ENCODE data around the gene BRAT1.

Gene BRAT1

GRCh38 chr7:2510130-2510776, 45.1 kb downstream of the BRAT1 start:
- no peak for DNase-seq (ENCODE audit: low spot score)

- no peak for DNase-seq (ENCODE audit: low spot score)
Observed at GRCh38 chr7:2509298-2509906, 45.9 kb downstream of the BRAT1 start.

DNA sequence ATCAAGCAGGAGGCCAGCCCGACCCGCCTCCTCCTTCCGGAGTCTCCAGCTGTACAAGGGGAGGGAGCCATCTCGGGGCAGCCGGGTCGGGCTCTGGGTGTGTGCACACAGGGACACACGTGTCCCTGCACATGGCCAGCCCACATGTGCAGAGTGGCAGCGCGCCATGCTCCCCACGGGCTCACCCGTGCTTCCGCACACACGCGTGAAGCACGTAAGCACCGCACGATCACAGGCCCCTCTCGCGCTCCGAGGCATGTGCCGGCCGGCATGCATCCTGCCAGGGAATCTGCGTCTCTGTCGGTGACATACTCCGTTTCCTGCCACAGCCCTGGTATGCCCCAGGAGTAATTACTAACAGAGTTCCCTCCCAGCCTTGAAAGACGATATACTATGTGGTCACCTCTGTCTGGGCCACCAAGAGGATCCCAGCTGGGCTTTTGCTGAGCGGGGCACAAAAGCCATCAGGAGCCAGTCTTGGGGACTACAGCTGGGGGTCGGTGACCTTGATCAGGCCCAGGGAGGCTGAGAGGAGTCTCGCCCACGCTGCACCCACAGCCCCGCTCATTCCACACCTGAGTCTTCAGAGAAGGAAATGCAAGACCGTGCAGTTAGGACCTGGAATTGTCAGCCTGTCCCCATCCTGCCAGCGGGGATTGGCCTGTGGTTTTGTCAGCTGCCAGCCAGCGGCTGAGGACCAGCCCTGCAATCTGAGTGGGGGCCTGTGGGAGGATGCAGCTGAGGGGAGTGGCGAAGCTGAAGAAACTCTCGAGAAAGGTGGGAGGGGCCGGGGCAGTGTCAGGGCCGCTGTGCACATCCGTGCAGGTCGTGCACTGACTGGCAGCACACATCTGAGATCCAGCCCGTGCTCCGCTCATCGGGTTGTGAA, 46.8 kb downstream of the BRAT1 start:
- DNase-seq (ENCODE audit: low spot score), result no peak

DNA sequence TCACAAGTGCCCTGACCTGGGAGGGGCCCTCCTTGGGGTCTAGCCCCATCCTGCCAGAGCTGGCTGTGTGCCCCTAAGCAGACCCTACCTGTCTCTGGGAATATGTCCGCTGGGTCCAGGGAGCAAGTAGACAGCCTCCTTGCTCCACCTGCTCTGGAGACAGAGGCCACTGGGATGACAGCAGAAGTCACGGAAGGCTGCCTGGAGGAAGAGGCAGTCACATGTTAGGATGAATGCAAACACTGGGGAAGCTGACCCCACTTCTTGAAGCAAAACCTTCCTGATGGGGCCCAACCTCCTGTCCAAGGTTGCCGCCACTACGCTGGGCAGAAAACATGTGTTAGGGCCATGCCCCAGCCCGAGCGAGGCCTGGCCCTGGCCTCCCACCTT, 47.4 kb downstream of the BRAT1 start:
- DNase-seq (ENCODE audit: low spot score), result no peak

DNA sequence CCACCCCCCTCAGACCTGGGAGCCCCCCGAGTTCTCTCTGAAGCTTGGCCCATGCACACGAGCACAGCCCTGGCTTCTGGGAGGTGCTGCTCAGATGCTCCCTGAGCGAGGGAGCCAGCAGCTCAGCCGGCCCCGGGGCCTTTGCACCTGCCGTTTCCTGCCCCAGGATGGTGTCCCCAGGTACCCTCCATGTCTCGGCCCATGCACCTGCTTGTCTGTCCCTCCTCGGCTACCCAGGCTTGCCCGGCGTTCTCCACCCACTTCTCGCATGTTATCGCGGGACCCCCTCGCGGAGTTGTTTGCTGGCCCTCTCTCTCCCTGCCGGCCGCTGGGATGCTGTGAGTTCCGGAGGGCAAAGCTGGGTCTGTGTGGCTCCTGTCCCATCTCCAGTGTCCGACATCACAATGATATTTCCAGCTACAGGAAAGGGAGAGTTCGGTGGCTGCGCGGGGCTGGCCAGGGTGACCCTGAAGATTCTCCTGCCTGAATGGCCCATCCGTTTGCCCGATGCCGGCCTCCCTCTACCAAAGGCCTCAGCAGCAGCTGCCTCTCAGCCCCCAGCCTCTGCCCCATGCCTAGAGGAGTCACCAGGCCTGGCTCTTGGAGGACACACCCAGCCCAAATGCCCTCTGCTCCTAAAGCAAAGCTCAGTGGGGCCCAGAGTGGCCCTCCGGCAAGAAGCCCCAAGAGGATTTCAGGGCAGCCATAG, 48.0 kb downstream of the BRAT1 start:
- DNase-seq (ENCODE audit: low spot score), result no peak

GRCh38 chr7:2505401-2505800, 49.9 kb downstream of the BRAT1 start:
- DNase-seq (ENCODE audit: low spot score), result no peak

DNA sequence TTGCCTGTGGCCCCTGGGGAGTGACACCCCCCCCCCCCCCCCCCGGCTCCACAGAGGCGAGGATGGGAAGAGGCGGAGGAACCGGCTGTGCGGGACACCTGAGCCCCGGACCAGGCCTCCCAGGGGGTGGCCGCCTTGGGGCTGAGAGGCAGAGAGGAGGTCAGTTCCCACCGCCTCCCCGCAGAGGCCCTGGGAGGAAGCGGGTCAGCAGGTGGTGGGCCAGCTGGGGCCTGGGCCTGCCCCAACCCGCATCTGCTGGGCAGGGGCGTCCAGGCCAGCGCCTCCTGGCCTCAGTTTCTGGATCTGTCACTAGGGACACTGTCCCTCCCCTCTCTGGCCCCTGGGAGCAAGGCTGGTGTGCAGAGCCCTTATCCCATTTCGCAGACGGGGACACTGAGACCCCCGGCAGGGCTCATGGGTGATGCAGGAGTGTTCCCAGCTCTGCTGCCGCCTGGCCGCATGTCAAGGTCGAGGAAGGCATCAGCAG, 50.4 kb downstream of the BRAT1 start:
- no peak for DNase-seq (ENCODE audit: low spot score)

DNA sequence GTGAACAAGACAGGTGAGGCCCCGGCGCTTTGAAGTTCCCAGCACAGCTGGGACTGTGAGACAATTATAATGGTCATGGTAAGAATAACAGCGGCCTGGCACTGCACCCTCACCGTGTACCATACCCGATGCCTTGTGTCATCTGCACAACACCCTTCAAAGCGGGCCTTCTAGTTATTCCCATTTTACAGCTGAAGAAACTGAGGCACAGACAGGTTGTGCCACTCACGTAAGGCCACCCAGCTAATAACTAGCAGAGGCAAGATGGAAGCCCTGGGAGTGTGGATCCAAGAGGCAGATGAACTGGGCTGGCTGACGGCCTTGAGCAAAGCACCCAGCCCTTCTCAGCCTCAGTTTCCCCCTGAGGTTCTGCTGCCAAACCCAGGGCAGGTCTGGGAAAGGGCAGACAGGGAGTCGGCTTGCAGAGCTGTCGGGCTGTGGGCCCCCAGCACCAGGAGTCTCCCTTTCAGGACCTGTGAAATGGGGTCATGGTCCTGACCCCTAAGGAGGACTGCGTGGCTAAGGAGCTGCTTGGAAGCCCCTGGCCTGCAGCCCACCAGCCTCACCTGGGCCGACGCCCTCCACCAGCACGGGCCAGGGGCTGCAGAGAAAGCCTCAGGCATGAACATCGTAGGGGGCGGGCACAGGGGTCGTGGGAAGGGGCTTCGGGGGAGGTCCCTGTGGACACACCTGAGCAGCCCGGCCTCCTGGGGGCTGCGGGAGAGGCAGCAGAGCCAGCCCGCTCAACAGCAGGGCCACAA, 51.0 kb downstream of the BRAT1 start:
- no peak for DNase-seq (ENCODE audit: low spot score)

- DNase-seq (ENCODE audit: low spot score), result no peak
Observed at GRCh38 chr7:2503056-2503941, 52.0 kb downstream of the BRAT1 start.

GRCh38 chr7:2502647-2502966, 52.7 kb downstream of the BRAT1 start:
- DNase-seq (ENCODE audit: low spot score), result no peak

- DNase-seq (ENCODE audit: low spot score), result no peak
Observed at GRCh38 chr7:2501947-2502646, 53.2 kb downstream of the BRAT1 start.

DNA sequence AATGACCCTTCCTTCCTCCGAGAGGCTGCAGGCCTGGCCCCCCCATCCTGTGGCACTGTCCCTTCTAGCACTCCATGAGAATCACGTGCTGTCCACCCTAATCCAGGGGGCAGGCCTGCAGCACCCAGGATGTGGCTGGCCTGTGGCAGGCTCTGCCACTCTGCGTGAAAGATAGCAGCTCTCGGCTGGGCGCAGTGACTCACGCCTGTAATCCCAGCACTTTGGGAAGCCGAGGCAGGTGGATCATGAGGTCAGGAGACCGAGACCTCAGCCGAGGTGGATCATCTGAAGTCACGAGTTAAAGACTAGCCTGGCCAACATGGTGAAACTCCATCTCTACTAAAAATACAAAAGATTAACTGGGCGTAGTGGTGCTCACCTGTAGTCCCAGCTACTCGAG, 54.6 kb downstream of the BRAT1 start:
- DNase-seq (ENCODE audit: low spot score), result no peak

- no peak for DNase-seq (ENCODE audit: low spot score)
Observed at GRCh38 chr7:2499719-2500430, 55.4 kb downstream of the BRAT1 start.

DNA sequence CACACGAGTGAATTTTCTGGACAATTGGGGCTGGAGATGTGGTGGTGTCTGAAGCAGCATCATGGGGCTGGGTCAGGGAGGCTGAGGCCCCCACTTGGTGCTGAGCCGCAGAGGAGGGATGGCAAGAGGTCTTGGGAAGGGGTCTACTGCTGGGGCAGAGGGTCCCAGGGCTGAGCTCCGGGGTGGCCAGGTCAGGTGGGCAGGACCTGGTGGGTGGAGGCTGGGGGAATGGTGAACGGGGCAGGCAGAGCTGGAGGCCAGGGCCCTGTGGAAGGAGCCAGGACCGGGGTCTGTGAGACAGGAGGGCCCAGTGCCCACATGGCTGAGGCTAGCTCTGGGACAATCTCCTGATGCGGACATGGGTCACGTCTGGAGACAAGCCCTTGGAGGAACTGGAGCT, 56.1 kb downstream of the BRAT1 start:
- no peak for DNase-seq (ENCODE audit: low spot score)

- DNase-seq (ENCODE audit: low spot score), result no peak
Observed at GRCh38 chr7:2498708-2499107, 56.6 kb downstream of the BRAT1 start.

DNA sequence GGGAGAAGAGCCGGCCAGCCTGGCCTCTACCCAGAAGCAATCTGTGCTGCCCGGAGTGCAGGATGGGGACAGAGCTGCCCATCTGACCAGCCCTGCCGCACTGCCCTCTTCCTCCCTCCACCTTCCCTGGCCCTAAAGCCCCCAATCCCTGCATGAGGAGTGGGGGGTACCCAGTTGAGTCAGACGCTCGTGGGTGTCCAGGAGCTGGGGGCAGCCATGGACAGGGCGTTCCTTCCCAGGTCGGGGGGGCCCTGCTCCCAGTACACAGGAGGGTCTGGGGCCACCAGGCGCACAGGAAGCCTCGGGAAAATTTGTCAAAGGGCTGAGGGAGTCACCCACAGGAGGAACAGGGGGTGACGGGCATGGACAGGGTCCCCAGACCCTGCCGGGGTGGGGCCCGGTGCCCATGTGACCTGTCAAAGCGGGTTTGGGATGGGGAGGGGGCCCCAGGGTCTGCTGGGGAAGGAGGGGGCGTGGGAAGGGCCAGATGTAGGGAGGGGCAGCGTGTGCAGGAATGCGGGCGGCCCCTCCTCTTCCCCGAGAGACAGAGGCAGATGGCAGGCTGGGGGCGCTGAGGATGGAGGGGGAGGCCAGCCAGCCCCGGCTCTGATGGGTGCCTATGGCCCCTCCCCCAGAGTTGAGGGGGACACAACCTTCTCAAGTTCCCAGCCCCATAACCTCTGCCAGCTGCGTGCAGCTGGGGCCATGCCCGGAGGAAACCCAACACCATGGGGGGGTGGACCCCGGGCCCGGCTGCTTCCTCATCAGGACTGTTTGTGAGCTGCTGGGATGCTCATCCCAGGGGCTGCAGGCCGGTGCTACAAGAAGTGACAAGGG, 57.6 kb downstream of the BRAT1 start:
- DNase-seq (ENCODE audit: low spot score), result no peak

DNA sequence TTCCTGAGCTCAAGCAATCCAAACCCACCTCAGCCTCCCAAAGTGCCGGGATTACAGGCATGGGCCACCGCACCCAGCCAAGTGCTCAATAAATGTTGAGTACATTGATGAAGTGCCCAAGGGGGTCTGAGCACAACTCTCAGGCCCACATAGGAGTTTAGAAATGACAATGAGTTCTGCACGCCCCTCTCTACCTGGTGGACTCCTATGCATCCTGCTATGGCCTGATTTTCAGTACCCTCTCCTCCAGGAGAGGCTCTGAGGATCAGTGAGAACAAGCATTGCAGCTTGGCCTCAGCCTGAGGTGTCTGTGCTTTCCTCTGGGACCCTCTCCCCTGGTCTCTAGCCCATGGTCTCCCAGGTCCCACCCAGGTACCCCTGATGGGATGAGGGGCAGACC, 58.3 kb downstream of the BRAT1 start:
- DNase-seq (ENCODE audit: low spot score), result no peak

DNA sequence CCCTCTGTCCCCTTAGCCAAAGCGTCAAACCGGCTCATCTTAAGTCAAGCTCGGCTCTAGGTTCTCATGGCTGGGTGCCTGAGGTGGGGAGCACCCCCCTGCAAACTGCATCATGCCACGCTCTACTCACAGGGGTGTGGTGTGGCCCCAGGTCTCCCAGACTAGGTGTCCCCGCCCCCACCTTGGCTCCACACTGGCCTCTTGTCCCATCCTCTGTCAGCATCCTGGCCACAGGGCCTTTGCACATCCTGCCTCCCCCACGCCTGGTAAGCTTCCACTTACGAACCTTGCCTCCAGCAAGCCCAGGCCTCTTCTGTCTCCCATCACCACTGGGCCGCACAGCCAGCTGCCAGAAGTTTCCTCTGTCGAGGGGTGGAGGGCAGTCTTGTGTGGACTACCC, 58.9 kb downstream of the BRAT1 start:
- no peak for DNase-seq (ENCODE audit: low spot score)

Measured in hematopoietic multipotent progenitor cell treated with erythropoietin and hydrocortisone succinate and interleukin-3 and kit ligand, for 17 days (in vitro differentiated cells).